ENCODE measurements around the gene IL17RB.

Gene IL17RB

DNA sequence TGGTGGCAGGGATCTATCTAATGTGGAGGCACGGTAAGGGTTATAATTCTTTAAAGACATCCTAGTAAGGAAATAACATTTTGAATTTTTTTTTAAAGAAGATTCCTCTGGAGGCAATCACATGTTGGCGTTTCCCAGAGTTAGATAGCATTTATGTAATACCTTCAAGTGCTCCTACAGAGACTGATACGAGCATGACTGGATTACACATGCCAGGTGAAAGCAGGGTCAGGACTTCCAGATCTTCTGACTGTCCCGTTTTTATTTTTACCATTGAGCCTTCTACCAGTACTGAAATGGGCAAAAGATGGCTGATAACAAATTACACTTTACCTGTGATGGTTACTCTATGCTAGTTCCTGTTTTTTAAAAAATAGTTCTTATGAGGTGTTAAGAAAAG, 13.8 kb downstream of the IL17RB start:
- in situ Hi-C loops (cut with HindIII; ENCODE audit: low pct_unique_long_range_greater_than_20kb, low sequenced_read_pairs), result no loop called here
- no peak for TF ChIP-seq JUND (IDR thresholded peaks at IDR 0.05; ENCODE audit: low read depth)
- DNase-seq (ENCODE audit: low read depth in 1 of 2, low spot score in 1 of 2), result no peak

DNA sequence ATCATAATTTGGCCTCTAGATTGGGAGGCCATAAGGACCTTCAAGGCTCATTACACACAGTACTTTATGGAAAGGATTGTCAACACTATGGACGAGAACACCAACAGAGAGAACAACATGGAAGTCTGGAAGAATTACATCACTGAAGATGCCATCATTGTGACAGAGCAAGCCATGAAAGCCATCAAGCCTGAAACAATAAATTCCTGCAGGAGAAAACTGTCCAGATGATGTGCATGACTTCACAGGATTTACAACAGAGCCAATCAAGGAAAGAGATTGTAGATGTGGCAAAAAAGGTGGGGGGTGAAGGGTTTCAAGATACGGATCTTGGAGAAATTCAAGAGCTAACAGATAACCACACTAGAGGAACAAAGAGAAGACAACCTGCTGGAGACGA, 15.9 kb downstream of the IL17RB start:
- TF ChIP-seq JUND (IDR thresholded peaks at IDR 0.05; ENCODE audit: low read depth), result no peak
- no peak for DNase-seq (ENCODE audit: low read depth in 1 of 2, low spot score in 1 of 2)
- in situ Hi-C loops (cut with HindIII; ENCODE audit: low pct_unique_long_range_greater_than_20kb, low sequenced_read_pairs), result no loop called here

DNA sequence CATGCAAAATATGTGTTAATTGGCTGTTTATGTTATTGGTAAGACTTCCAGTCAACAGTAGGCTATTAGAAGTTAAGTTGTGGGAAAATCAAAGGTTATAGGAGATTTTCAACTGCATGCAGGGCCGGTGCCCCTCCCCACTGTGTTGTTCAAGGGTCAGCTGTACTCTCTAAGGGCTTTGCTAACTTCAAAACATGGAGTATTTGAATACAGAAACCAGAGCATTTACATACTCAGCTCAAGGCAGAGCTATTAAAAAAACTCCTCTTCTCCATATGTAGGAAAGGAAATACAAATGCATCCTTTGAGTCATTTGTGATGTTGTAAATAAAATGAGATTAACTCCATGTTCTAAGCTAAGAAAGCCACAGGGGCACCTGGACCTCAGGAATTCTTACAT, 16.8 kb downstream of the IL17RB start:
- in situ Hi-C loops (cut with HindIII; ENCODE audit: low pct_unique_long_range_greater_than_20kb, low sequenced_read_pairs), result no loop called here
- no peak for TF ChIP-seq JUND (IDR thresholded peaks at IDR 0.05; ENCODE audit: low read depth)
- DNase-seq (ENCODE audit: low read depth in 1 of 2, low spot score in 1 of 2), result no peak

DNA sequence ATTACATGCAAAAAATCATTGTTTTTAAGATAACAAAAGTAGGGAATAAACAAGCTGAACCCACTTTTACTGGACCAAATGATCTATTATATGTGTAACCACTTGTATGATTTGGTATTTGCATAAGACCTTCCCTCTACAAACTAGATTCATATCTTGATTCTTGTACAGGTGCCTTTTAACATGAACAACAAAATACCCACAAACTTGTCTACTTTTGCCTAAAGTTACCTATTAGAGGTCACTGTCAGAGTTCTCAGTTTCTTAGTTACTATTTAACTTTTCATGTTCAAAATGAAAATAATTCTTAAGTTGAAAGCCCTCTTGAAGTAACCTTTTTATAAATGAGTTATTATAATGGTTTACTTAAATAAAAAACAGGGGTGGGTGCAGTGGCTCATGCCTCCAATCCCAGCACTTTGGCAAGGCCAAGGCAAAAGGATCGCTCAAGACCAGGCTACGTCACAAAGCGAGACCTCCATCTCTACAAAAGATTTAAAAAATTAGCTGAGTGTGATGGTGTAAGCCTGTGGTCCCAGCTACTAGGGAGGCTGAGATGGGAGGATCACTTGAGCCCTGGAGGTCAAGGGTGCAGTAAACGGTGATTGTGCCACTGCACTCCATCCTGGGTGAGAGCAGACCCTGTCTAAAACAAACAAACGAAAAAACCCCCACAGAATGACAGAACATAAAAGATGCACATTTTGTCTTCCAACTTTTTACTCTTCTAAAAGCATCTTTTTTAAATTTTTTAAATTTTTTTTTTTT, 19.5 kb downstream of the IL17RB start:
- no peak for TF ChIP-seq JUND (IDR thresholded peaks at IDR 0.05; ENCODE audit: low read depth)
- in situ Hi-C loops (cut with HindIII; ENCODE audit: low pct_unique_long_range_greater_than_20kb, low sequenced_read_pairs), result no loop called here
- no peak for DNase-seq (ENCODE audit: low read depth in 1 of 2, low spot score in 1 of 2)

DNA sequence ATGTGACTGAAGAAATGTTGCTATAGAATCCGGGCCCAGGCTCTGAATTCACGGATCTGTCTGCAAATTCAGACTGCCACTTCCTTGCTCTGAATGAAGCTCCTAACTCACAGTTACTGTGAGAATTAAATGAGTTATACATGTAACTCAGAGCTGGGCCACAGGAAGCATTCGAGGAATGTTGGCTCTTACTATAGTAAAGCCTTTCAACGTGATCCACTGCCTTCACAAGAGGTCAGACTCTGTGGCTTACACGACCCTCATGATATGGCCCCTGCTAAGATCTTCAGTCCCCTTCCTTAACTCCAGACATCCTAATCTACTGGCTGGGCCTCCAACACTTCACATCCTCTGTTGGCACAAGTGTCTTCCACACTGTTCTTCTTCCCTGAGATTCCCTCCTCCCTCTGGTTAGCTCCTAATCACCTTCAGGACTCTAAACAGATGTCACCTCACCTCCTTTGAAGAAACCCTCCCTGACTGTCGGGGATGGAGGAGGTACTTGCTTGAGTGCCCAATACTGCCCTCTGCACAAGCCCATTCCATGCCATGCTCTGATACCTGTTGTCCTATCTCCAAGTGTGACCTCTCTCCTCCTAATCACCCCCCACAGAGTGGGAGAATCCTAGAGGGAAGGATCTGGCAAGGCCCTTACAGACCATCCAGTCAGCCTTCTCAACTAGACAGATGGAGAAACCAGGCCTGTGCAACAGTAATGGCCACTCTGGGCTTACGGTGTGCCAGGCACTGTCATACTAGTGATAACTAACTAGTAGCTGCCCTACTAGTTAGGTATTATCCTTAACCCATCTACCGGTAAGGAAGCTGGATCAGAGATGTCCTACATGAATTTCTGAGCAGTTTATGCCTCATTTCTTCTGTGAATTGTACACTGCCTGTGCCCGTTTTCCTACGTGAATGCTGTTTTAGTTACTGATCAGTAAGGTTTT, 34.3 kb downstream of the IL17RB start:
- in situ Hi-C loops (cut with HindIII; ENCODE audit: low pct_unique_long_range_greater_than_20kb, low sequenced_read_pairs), result no loop called here
- TF ChIP-seq JUND (IDR thresholded peaks at IDR 0.05; ENCODE audit: low read depth), result no peak
- no peak for DNase-seq (ENCODE audit: low read depth in 1 of 2, low spot score in 1 of 2)

DNA sequence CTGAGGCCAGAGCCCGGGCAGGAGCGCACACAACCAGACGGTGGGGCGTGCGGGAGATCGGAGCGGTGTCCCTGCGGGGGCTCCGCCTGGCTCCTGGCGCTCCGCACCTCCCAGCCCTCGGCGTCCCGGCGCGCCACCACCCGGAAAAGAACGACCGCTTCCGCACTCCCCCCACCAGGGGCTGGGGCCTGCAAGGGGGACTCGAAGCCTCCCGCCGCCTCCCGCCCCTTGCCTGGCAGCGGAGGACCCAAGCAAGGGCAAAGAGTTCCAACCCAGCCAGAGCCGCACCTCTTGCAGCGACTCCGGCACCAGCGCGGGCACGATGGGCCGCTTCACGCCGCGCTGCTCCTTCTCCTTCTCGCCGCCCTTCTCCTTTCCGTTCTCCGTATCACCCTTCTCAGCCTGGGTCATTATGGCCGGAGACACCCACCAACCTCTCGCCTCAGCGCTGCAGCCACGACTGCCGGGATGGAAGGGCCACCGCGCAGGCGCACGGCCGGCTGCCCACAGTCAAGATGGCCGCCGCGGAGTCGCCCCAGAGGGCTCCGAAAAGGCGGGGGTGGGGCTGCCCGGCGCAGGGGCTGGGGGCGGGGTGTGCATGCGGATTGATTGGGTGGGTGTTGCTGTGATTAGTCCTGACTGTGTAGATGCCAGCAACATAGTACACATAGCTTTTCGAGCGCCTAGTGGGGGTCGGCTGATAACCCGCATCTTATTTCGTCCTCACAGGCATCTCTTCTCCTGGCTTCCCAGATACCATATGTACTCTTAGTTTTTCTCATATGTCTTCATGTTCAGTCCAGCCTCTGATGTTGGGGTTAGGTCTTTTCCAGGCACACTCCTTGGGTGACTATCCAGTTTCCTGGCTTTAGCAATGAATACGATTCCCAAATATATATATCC, 35.6 kb downstream of the IL17RB start, which contains the start of gene ACTR8:
ACTR8 (minus strand) TSS at position 462 of the 903 bp plus-strand sequence; CDS start at position 411, 51 bp downstream.
- in situ Hi-C loops (cut with HindIII; ENCODE audit: low pct_unique_long_range_greater_than_20kb, low sequenced_read_pairs), result no loop called here
- TF ChIP-seq JUND (IDR thresholded peaks at IDR 0.05; ENCODE audit: low read depth), result no peak
- DNase-seq (ENCODE audit: low read depth in 1 of 2, low spot score in 1 of 2), result peak; percentile 64 to 68

DNA sequence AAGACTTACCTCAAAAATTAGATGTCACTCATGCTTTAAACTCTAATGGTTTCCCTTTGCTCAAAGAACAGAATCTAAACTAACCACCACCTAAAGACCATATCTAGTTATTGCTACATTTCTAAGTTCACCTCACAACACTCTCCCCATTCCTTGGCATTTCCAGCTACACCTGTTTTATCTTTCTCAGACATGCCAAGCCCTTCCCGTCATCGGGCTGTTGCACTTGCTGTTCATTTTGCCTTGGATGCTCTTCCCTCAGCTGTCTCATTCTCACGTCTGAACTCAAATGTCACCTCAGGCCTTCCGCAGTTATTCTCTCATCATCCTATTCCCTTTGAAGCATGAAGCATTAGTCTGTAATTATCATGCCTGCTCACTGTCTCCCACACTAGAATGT, 36.6 kb downstream of the IL17RB start:
- TF ChIP-seq JUND (IDR thresholded peaks at IDR 0.05; ENCODE audit: low read depth), result no peak
- in situ Hi-C loops (cut with HindIII; ENCODE audit: low pct_unique_long_range_greater_than_20kb, low sequenced_read_pairs), result no loop called here
- no peak for DNase-seq (ENCODE audit: low read depth in 1 of 2, low spot score in 1 of 2)

DNA sequence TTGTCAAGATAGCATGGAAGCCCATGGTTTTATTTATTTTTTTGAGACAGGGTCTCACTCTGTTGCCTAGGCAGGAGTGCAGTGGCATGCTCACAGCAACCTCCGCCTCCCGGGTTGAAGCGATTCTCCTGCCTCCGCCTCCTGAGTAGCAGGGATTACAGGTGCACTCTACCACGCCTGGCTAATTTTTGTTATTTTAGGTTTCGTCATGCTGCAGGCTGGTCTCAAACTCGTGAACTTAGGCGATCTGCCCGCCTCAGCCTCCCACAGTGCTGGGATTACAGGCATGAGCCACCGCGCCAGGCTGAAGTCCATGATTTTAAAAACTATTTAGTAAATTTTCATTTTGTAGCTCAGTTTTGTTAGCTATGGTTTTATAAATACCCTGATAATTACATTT, 38.3 kb downstream of the IL17RB start:
- in situ Hi-C loops (cut with HindIII; ENCODE audit: low pct_unique_long_range_greater_than_20kb, low sequenced_read_pairs), result no loop called here
- no peak for DNase-seq (ENCODE audit: low read depth in 1 of 2, low spot score in 1 of 2)
- TF ChIP-seq JUND (IDR thresholded peaks at IDR 0.05; ENCODE audit: low read depth), result no peak

DNA sequence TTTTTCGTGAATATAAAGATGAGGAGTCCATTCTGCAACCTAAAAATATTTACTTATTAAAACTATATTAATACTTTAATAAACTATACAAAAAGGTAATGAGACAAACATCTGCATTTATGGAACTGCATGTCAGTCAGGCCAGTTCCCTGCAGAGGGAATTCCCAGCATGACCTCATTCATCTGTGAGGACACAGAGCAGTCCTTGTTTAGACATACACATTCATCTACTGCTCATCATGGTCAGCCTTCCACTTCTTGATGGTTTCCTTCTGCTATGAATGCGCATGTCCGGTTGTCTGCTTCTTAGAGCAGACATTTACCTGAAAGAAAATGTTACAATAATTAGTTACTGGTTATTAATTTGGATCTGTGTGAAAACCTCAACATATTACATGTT, 38.9 kb downstream of the IL17RB start:
- no peak for TF ChIP-seq JUND (IDR thresholded peaks at IDR 0.05; ENCODE audit: low read depth)
- in situ Hi-C loops (cut with HindIII; ENCODE audit: low pct_unique_long_range_greater_than_20kb, low sequenced_read_pairs), result no loop called here
- DNase-seq (ENCODE audit: low read depth in 1 of 2, low spot score in 1 of 2), result no peak

DNA sequence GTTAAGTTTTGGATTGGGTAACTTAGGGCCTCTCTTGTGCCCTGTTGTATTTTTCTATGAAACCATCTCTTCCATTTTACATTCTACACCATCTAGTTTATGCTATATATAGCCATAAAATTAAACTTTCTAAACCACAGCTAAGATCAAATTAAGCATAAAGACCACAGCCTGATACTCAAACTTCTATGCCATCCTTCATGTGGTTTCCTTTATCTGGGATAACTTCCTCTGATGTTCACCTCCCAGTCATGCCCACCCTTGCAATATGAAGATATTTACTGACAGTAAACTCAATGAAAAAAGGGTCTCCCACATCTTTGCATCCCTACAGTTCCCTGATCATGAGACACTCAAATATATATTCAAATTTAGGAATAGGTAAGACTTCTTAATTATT, 41.1 kb downstream of the IL17RB start:
- TF ChIP-seq JUND (IDR thresholded peaks at IDR 0.05; ENCODE audit: low read depth), result no peak
- DNase-seq (ENCODE audit: low read depth in 1 of 2, low spot score in 1 of 2), result no peak
- in situ Hi-C loops (cut with HindIII; ENCODE audit: low pct_unique_long_range_greater_than_20kb, low sequenced_read_pairs), result no loop called here

DNA sequence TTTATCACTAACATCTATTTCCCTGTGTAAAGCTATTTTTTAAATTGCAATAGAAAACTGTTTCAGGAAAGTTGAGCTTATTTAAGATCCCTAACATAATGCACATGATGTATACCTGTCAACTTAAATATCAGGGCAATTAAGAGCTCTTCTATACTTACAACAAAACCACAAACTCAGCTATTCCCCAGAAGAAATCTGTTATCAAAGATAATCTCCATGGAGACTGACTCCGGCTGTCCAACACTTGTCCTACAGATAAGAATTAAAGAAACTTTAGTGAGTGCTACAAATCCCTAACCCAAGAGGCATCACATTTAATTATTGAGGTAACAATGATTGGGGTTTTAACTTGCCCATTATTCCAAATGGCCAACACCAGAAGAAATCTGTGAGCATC, 41.9 kb downstream of the IL17RB start:
- no peak for DNase-seq (ENCODE audit: low read depth in 1 of 2, low spot score in 1 of 2)
- in situ Hi-C loops (cut with HindIII; ENCODE audit: low pct_unique_long_range_greater_than_20kb, low sequenced_read_pairs), result no loop called here
- TF ChIP-seq JUND (IDR thresholded peaks at IDR 0.05; ENCODE audit: low read depth), result no peak

Data from T47D (cell line).